Uterus (tissue), 2 donors: ENCODE results near the gene DALRD3.

Experiments used
- POLR2A ChIP-seq, 2 donors: fragments of 450-650 bp; IDR thresholded peaks; one replicate each; pipeline ENCODE4 v1.6.1; 2016; ENCODE audit warnings: antibody characterized with exemption in 2 of 2, mild to moderate bottlenecking in 1 of 2, moderate library complexity in 1 of 2
- TF ChIP-seq, protein P1 (sequence below), 4 experiments: fragments of 200-600 bp in 2 of 4; fragments of 450-650 bp in 2 of 4; sonication (generic) in 2 of 4; IDR thresholded peaks; one replicate each; pipeline ENCODE4 v1.5.1; 2016 to 2019; ENCODE audit warnings: antibody characterized with exemption in 4 of 4, mild to moderate bottlenecking in 2 of 4, moderate library complexity in 1 of 4

DNA sequence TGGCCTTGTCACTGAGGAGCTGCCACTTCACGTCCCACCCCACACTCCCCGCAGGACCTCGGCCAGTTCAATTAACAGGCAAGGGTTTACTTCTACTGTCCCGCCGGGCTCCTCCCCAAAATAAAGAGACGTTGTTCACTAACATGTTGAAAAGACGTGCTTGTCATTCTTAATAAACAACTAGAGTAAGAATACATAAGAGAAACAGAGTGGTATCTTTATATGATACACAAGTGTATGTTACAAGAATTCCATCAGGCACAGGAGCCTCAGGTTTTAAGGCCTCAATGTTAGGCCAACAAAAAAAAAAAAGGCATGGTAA is 11.1 kb upstream of the DALRD3 start:
- TF ChIP-seq, protein P1, sequence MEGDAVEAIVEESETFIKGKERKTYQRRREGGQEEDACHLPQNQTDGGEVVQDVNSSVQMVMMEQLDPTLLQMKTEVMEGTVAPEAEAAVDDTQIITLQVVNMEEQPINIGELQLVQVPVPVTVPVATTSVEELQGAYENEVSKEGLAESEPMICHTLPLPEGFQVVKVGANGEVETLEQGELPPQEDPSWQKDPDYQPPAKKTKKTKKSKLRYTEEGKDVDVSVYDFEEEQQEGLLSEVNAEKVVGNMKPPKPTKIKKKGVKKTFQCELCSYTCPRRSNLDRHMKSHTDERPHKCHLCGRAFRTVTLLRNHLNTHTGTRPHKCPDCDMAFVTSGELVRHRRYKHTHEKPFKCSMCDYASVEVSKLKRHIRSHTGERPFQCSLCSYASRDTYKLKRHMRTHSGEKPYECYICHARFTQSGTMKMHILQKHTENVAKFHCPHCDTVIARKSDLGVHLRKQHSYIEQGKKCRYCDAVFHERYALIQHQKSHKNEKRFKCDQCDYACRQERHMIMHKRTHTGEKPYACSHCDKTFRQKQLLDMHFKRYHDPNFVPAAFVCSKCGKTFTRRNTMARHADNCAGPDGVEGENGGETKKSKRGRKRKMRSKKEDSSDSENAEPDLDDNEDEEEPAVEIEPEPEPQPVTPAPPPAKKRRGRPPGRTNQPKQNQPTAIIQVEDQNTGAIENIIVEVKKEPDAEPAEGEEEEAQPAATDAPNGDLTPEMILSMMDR (IDR thresholded peaks at IDR 0.05), result no peak
- no peak for TF ChIP-seq POLR2A (IDR thresholded peaks at IDR 0.05)
